ENCODE measurements around the gene GIN1. TPM values are rescaled to one million over a fixed set of nuclear protein-coding genes. Genes with fewer than 3 reads are reported as not detected.
"Not testable (repeated sequence)": the region's sequence is repeated elsewhere in the genome, so short reads cannot be mapped to it uniquely, and the experiment has no call there.

The GIN1 gene, protein sequence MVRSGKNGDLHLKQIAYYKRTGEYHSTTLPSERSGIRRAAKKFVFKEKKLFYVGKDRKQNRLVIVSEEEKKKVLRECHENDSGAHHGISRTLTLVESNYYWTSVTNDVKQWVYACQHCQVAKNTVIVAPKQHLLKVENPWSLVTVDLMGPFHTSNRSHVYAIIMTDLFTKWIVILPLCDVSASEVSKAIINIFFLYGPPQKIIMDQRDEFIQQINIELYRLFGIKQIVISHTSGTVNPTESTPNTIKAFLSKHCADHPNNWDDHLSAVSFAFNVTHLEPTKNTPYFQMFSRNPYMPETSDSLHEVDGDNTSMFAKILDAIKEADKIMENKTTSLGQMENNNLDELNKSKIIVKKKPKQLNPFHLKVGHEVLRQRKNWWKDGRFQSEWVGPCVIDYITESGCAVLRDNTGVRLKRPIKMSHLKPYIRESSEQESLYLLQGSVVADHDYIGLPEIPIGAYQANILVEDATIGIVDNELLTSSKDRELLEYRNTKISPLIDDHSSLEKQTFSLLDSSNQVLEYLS
- total RNA-seq (2014; rRNA removed; shearing (Covaris generic)): 6.0 and 8.0 TPM in 2 replicates
- polyA plus RNA-seq (2015; cell fraction: cytosol; rRNA removed): 5.0 and 5.6 TPM in 2 replicates
- 9.5 and 13.5 TPM in 2 replicates for polyA plus RNA-seq (2015; cell fraction: nucleus; rRNA removed)

DNA sequence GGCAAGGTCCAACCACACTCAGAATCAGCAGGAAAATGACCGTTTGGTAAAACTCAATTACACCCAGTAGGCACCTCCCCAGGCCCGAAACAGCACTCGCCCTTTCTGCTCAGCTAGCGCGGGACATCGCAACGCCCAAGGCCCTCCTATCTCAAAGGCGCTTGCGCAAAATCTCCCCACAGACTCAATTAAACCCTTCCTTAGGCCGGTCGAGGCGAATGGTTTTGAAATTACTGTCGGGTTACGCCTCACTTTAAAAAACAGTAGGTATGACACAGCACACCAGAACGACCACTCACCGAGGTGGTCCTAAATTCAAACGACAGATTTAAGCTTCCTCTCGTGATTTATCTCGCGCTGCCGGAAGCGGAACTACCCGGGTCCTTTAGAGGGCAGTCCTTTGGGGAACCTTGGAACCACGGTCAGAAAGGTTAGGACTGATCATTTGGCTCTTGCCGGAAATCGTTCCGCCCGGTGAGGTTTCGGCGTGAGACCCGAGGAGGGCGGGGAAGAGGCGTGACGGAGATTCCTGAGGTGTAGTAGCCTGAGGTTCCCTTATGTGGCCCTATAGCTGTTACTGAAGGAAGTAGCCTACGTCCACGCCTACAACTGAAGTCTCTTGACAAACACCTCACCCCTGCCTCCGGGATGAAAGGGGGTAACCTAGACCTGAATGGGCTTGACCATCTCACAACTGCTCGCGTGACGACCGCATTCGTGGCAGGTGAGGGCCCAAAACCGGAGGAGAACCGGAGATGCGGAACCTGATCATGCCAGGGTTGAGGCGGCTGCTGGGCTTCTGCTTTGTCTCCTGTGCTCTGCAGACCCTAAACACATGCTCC lies at the start of gene GIN1, which contains the start of gene PPIP5K2:
TSS of gene GIN1 (minus strand) at position 374 of the 842 bp plus-strand sequence. CDS start 11,431 bp downstream, outside the sequence.
TSS of gene PPIP5K2 (plus strand) at position 537 of the 842 bp plus-strand sequence. CDS start 9,289 bp downstream, outside the sequence.
- peak; percentile 98 for DNase-seq (ENCODE audit: low read depth)

DNA sequence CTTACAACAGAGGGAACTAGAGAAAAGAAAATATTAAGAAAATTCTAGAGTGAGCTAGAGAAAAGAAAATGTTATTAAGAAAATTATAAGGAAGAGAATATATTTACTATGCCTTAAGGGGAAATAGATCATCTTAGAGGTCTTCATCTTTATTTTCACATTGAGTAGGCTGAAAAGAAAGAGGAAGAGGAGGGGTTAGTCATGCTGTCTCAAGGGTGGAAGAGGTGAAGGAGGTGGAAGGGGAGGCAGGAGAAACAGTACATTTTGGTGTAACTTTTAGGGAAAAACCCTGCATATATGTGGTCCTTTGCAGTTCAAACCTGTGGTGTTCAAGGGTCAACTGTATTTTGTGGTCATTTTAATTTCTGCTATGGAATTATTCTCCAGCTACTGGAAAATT lies 46.8 kb upstream of the GIN1 start:
- DNase-seq (ENCODE audit: low read depth): no peak

DNA sequence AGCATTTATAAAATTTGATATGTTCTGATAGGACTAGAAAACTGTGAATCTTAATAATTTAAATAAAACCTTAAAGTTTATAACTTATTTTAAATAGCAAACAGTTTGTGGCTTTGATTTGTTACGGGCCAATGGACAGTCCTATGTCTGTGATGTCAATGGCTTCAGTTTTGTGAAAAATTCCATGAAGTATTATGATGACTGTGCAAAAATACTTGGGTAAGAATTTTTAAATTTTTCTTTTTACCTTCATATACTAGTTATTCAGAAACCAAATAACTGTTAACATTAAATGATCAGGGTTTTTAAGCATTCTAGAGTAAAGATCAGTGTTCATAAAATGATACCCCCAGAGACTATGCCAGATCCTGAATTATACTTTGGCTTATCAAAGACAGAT lies 31.2 kb upstream of the GIN1 start:
- DNase-seq (ENCODE audit: low read depth): no peak

DNA sequence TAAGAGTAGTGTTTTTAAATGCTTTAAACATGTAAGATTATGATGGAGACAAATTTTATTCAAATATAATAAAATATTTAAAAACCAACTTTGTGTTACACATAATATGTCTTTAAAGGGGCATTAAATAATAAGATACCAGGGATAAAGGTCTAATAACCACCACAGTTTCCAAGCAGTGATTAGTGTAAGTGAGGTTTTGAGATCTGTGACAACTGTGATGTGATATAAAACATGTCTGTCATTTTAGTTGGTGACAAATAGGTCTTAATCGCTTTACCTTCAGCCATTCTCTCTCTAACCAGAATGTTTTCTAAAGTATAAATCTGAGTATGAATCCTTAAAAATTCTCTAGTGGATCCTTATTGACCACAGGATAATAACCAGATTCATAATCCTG lies 28.3 kb upstream of the GIN1 start:
- no peak for DNase-seq (ENCODE audit: low read depth)

DNA sequence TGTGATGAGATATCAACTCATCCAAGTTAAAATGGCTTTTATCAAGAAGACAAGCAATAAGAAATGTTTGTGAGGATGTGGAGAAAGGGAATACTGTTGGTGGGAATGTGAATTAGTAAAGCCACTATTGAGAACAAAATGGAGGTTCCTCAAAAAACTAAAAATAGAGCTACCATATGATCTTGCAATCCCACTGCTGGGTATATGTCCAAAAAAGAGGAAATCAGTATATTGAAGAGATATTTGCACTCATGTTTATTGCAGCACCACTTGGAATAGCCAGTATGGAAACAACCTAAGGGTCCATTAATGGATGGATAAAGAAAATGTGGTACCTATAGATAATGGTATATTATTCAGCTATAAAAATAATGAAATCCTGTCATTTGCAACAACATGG lies 25.3 kb upstream of the GIN1 start:
- no peak for DNase-seq (ENCODE audit: low read depth)

DNA sequence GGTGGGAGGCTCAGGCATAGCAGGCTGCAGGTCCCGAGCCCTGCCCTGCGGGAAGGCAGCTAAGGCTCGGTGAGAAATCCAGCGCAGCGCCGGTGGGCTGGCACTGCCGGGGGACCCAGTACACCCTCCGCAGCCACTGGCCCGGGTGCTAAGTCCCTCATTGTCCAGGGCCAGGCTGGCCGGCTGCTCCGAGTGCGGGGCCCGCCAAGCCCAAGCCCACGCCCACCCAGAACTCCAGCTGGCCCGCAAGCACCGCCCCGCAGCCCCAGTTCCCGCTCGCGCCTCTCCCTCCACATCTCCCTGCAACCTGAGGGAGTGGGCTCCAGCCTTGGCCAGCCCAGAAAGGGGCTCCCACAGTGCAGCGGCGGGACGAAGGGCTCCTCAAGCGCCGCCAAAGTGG lies 22.2 kb upstream of the GIN1 start:
- DNase-seq (ENCODE audit: low read depth): not testable (repeated sequence)

DNA sequence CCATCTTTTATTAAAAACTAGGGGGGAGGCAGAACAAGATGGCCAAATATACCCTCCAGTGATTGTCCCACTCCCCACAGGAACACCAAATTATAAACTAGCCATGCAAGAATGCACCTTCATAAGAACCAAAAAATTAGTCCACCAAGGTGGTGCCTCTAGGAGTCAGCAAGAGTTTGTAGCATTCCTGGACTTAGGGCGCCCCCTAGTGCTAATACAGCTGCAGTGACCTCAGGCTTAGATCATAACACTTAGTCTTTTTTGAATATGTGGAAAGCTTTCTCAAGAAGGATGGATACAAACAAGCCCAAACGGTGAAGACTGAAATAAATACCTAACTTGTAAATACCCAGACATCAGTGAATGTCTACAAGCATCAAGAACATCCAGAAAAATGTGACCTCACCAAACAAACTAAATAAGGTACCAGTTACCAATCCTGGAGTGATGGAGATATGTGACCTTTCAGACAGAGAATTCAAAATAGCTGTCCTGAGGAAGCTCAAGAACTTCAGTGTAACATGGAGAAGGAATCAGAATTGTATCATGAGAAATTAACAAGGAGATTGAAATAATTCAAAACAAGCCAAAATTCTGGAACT lies 19.4 kb upstream of the GIN1 start:
- peak; percentile 55 for DNase-seq (ENCODE audit: low read depth)

DNA sequence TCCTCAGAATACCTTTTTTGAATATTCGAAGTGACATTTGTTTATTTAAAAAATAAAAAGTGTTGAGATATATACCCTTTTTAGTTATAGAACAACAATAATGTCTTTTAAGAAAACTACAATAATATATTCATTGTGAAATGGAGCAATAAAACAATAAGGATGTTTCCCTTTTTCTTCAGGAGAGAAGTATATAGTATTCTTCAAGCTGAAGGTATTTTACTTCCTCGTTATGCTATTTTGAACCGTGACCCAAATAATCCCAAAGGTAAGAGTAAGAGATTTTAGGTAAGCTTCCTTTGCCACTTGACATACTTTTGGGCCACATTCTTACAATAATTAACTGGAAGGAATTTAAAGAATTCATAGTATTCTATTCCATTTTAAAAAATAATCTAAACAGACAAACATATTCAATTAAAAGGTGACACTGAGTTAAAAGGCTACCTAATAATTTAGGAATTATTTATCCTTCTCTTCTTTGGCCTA lies 18.3 kb upstream of the GIN1 start:
- DNase-seq (ENCODE audit: low read depth): no peak

DNA sequence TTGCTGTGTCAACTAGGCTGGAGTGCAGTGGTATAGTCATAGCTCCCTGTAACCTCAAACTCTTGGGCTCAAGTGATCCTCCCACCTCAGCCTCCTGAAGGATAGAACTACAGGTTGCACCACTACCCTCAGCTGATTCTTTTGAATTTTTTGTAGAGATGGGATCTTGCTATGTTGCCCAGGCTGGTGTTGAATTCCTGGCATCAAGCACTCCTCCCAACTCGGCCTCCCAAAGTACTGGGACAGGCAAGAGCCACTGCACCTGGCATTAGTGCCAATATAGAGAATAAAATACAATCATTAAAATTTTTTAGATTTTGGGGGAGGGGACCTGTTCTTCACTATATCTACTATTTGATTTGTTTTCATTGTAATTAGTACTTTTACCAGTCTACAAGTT lies 15.5 kb upstream of the GIN1 start:
- DNase-seq (ENCODE audit: low read depth): no peak

DNA sequence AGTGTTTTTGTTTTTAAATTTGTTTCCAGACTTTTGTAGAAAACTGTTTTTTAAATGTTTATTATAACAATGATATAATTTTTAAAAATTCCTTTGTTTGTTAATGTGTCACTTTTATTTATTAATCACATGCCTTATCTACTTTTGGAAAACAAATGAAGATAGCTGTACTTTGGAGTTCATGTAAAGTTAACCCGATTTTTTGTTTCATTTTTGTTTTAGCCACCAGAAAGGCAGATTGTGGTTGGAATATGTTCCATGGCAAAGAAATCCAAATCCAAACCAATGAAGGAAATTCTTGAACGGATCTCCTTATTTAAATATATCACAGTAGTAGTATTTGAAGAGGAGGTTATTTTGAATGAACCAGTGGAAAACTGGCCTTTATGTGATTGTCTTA lies 13.3 kb upstream of the GIN1 start:
- DNase-seq (ENCODE audit: low read depth): no peak

DNA sequence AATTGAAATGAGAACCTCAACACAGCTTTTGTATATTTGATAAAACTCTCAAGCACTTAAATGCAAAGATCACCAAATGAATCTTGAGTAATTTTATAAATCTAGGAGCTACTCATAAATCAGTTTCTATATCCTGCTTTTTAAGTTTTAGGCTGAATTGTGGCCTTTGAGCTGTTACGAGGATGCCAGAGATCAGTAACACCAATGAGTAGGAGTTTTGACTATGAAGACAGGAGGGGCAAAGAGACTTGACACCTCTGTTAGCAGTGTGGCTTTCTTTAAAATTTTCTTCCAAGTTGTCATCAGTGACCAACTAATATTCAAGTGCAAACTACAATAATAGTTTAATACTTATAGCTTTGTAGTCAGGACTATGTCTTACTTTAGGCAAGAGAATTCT lies 12.7 kb upstream of the GIN1 start:
- DNase-seq (ENCODE audit: low read depth): no peak

DNA sequence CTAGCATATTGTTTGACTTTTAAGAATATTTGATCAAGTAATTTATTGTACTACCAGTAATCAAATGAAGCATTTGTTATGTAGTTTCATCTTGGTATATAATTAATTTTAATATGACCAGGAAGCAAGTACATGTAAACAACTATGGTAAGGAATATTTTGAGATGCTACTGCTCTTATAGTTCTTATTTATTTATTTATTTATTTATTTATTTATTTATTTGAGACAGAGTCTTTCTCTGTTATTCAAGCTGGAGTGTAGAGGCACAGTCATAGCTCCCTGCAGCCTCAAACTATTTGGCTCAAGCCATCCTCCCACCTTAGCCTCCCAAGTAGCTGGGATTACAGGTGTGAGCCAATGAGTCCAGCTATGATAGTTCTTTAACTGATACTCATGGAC lies 8.3 kb upstream of the GIN1 start:
- DNase-seq (ENCODE audit: low read depth): no peak

DNA sequence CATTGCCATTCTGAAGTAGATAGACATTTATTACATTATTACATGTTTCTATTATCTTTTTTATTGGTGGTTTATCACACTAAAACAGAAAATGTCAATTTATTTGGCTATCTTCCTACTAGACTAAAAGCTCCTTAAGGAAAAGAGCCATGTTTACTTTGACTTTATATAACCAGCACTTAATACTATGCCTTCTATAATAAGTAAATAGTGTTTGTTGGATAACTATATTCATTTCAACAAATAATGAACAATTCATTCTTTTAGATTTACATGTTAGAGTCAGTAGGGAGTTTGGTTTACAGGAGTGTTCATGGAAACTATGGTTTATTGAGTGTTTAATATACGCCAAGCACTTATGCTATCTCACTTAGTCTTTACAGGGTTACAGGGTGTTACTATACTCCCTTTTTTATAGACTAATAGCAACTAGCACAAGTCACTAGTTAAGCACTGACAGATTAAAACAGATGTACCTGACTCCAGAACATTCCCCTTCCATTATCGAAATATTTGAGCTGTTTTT lies 7.4 kb upstream of the GIN1 start:
- DNase-seq (ENCODE audit: low read depth): no peak

DNA sequence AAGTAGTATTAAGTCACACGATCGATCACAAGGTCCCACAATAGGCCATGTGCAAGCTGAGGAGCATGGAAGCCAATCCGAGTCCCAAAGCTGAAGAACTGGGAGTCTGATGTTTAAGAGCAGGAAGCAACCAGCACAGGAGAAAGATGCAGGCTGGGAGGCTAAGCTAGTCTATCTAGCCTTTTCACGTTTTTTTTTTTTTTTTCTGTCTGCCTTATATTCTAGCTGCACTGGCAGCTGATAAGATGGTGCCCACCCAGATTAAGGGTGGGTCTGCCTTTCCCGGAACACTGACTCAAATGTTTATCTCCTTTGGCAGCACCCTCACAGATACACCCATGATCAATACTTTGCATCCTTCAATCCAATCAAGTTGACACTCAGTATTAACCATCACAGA lies 6.6 kb upstream of the GIN1 start:
- no peak for DNase-seq (ENCODE audit: low read depth)

DNA sequence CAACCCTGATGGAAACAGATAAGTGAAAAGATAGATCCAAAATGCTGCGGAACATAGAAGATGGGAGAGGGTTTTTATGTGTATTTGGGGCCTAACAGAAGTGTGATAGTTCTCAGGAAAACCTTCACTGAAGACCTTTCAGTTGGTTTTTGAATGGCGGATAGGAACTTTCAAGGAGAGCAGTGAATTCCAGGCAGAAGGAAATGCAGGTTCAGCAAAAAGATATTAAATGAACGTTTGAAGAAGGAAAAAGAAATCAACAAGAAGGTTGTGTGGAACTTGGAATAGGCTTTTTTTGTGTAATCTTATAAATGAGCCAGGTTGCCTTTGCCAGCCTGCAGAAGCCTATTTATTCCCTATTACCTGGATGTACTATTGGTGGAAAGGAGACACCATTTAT lies 2.3 kb upstream of the GIN1 start:
- no peak for DNase-seq (ENCODE audit: low read depth)

DNA sequence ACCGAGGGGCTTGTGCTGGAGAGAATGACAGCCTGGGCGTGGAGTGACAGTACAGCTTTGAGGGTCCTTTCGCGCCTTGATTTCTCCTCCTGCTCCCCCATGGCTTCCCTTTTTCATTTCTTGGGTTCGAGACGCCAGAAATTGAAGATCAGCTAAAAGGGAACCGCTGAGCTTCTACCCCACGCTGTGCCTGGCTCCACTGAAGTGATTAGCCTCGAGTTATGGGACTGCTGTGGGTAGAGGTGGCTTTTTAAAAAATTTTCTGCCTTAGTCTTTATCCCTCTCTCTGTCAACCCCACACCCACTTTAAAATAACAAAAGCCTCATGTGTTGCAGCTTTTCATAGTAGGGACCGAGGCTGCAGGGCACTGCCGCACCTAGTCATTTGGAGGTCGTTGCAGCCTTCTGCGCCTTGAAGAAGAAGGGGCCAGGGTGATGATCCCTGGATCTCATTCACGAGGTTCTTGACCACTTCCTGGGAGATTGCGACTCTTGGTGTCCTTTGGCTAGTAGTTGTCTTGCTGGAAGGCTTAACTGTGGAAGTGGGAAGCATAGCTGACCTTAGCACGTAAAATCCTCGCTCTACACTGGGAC lies 766 bp upstream of the GIN1 start:
- peak; percentile 10 for DNase-seq (ENCODE audit: low read depth)

DNA sequence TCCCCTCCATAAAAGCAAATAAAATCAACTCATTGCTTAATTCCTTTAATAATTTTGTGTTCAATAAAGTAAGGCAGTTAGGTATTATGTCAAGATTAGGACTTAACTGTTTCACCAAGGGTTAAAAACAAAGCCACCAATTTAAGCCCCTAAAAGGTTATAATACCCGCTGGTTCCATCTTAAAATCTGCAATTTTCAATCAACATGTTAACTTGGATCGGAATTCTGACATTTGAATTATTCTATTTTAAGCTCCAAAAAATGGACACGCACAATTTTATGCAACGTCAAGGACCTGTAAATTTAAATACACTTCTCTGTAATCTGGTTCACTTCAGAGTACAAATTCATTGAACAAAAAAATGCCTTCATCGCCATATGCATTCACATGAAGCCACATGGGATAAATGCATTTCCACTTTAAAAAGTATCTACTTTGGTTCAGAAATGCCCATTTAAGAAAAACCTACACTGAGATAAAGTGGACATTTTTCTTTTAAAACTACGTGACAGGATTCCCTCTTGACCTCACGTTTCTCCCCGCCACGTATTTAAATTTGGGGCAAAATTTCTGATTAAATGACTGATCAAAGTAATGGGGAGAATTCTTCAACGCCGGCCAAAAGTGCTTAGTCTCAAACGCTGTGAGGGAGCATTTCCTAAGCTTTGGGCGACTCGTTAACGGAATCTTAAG lies 721 bp downstream of the GIN1 start:
- DNase-seq (ENCODE audit: low read depth): peak; percentile 20

DNA sequence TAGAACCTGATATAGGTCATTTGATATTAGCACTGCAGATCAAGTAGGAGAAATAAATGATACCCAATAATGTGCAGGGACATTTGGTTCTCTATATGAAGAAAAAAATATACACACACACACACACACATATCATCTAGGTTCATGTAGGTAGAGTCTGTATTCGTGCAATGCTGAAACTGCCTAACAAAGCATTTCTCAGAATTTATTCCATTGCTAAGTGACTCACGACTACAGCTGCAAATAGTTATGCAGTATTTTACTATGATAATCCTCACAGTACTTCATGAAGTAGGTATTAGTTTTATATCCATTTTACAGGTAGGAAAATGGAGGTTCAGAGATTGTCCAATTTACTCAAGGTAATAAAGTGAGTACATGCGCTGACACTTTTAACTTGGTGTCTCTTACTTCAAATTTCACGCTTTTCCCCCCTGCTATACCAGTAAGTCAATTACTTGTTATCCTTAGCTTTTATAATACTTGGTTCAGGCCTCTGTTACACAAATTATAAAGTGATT lies 2.4 kb downstream of the GIN1 start:
- no peak for DNase-seq (ENCODE audit: low read depth)

DNA sequence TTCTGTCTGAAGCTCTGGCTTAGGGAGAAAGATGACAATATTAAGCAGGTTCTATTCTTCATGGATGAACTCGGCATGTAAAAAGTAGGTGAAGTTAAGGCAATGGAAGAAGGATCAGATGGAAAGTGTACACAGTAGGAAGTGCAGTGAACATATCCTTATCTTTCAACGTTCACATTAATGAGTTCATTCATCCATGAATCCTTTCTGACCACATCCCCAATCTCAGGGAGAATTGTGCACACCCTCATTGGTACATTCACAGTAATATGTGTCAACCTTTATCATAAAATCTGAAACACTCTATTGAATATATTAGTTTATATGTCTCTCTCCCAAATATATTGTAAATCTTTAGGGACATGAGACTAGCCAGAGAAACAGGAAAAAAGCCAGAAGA lies 5.5 kb downstream of the GIN1 start:
- peak; percentile 15 for DNase-seq (ENCODE audit: low read depth)

DNA sequence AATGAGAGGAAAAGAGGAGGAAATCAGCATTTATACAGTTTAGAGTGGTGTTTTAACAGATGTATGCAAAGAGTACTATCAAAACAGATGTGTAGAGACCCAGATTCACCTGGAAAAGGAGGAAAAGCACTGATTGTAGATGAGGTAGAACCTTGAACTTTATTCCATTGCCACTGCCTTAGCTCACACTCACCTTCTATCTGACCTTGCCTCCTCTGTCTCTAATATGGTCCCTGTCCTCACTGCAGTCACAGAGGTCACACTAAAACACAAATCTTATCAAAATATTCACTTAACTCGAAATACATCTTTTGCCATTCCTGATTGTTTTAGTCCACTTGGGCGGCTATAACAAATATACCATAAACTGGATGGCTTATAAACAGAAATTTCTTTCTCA lies 7.0 kb downstream of the GIN1 start:
- DNase-seq (ENCODE audit: low read depth): no peak
